ENCODE data around the gene NOTCH1.

GRCh38 chr9:136471802-136472487, 73.9 kb downstream of the NOTCH1 start:
- no peak for TF ChIP-seq POLR2A (IDR thresholded peaks at IDR 0.05; ENCODE audit: low read length)
- TF ChIP-seq FOXS1 (CRISPR knock-in tag; IDR thresholded peaks at IDR 0.05) = no peak
- no peak for TF ChIP-seq RARB (CRISPR knock-in tag; IDR thresholded peaks at IDR 0.05)
- no peak for TF ChIP-seq CTCF (IDR thresholded peaks at IDR 0.05)
- no peak for TF ChIP-seq RAD21 (conservative IDR thresholded peaks at IDR 0.05 in 1 of 2, IDR thresholded peaks at IDR 0.05 in 1 of 2)
- no peak for TF ChIP-seq JUNB (IDR thresholded peaks at IDR 0.05)
- TF ChIP-seq CBX8 (IDR thresholded peaks at IDR 0.05) = no peak
